LNCAP (cell line): ENCODE measurements around the gene AFMID.

ENCODE experiments used
- CTCF ChIP-seq: fragments of 450-650 bp; IDR thresholded peaks from 2 replicates; pipeline ENCODE4 v1.5.1; 2017; ENCODE audit warnings: mild to moderate bottlenecking

AFMID gene

GRCh38 chr17:78200451-78200850, 13.3 kb downstream of the AFMID start:
- no peak for TF ChIP-seq CTCF

DNA sequence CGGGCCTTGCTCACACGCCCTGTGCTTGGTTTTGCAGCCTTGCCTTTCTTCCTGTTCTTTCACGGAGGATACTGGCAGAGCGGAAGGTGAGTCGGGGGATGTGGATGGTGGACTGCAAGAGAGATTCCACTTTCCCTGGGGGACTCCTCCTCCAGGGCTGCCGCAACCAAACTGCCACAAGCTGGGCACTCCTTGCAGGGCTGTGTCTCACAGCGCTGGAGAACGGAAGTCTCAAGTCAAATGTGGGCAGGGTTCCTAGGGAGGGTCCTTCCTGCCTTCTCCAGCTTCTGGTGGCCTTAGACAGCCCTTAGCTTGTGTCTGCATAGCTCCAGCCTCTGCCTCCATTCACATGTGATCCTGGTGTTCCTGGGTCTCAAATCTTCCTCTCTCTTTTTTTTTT, 15.5 kb downstream of the AFMID start:
- no peak for TF ChIP-seq CTCF

DNA sequence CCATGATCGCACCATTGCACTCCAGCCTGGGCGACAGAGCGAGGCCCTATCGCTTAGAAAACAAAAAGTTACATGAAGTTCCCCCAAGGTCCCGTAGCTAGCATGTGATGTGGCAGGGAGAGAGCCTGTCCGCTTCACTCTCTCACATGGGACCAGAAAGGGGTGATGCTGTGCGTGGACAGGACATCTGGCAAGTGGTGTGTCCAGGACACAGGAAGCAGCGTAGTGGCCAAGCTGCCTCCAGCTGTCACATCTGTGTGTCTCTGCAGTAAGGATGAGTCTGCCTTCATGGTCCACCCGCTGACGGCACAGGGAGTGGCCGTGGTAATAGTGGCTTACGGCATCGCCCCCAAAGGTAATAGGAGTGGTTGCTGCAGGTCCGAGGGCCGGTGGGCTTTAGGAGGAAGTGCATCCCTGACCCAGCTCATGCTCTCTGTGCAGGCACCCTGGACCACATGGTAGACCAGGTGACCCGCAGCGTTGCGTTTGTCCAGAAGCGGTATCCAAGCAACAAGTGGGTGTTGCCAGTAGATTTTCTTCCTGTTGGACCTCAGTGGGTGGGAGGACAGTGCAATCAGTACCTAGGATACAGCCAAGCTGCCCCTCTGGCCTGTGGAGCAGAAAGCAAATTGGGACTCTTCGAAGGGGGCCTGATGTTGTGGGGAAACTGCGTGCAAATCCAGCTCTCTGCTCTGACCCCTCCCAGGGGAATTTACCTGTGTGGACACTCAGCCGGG, 17.4 kb downstream of the AFMID start:
- no peak for TF ChIP-seq CTCF

DNA sequence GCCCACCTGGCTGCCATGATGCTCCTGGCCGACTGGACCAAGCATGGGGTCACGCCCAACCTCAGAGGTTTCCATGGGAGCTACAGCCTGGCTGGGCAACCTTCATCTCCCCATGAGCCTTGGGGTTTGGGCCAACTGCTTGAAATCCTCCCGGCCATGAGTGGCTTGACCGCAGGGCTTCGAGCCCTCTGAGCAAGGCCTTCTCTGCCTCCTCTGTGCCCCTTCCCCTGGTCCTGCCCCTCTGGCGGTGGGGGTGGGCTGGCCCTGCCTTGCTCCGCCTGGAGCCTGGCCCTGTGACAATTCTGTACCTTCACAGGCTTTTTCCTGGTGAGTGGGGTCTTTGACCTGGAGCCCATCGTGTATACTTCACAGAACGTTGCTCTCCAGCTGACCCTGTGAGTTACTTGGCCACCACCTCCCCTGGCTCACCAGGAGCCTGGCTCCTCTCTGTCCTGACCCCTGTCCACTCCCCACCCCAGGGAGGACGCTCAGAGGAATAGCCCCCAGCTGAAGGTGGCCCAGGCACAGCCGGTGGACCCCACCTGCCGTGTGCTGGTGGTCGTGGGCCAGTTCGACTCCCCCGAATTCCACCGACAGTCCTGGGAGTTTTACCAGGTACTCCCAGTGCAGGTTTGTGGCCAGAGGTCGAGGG, 18.1 kb downstream of the AFMID start:
- no peak for TF ChIP-seq CTCF

- TF ChIP-seq CTCF, result no peak
Measured at GRCh38 chr17:78206298-78206697, 19.1 kb downstream of the AFMID start.

DNA sequence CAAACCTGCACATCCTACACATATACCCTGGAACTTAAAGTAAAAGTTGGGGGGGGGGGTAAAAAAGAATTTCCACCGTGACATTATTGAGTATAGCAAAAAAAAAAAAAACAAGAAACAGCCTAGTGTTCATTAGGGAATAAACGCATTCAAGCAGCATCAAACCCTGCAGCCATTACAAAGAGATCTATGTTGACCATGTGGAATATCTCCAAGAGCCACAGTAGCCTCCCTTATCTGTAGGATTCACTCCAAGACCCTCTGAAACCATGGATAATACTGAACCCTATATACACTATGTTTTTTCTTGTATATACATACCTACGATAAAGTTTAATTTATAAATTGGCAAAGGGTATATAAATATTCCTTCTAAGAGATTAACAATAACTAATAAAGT, 21.3 kb downstream of the AFMID start:
- no peak for TF ChIP-seq CTCF

- TF ChIP-seq CTCF, result no peak
Measured at GRCh38 chr17:78210111-78210510, 22.9 kb downstream of the AFMID start.
